HepG2 (cell line): Measurements from ENCODE around the gene UTS2R. TPM values are rescaled to one million over a fixed set of nuclear protein-coding genes. Genes with fewer than 3 reads are reported as not detected.

Source experiments
- BORCS8-MEF2B ChIP-seq: sonication (generic); formaldehyde crosslinking; IDR thresholded peaks from 2 replicates; pipeline ENCODE4 v1.8.0; 2022; ENCODE audit warnings: mild to moderate bottlenecking, missing genetic modification reagents
- GATAD2A ChIP-seq: IDR thresholded peaks from 2 replicates; pipeline ENCODE4 v1.6.1; 2016
- HHEX ChIP-seq: IDR thresholded peaks from 2 replicates; pipeline ENCODE4 v1.6.1; 2016; ENCODE audit warnings: control low read depth
- HNRNPUL1 ChIP-seq: fragments of 200-400 bp; formaldehyde crosslinking; IDR thresholded peaks from 2 replicates; pipeline ENCODE4 v1.6.1; 2017; ENCODE audit warnings: low read depth, mild to moderate bottlenecking, low read length, moderate library complexity
- PPARG ChIP-seq: conservative IDR thresholded peaks from 2 replicates; pipeline ENCODE4 v1.6.1; 2016; ENCODE audit warnings: missing biosample characterization, missing genetic modification reagents
- SMARCC2 ChIP-seq: fragments of 450-650 bp; IDR thresholded peaks from 2 replicates; pipeline ENCODE4 v1.6.1; 2017; ENCODE audit warnings: antibody characterized with exemption, mild to moderate bottlenecking
- SNRNP70 ChIP-seq: fragments of 200-400 bp; formaldehyde crosslinking; IDR thresholded peaks from 2 replicates; pipeline ENCODE4 v1.6.1; 2017; ENCODE audit warnings: mild to moderate bottlenecking, low read depth, low read length, moderate library complexity
- SP1 ChIP-seq, 2 experiments: fragments of 450-650 bp in 1 of 2; sonication (generic) in 1 of 2; formaldehyde crosslinking in 1 of 2; IDR thresholded peaks; 2 replicates each; pipeline versions ENCODE4 v1.4.0 to v1.6.1; 2016 to 2020; ENCODE audit warnings: missing genetic modification reagents in 1 of 2
- TBX3 ChIP-seq: fragments of 450-650 bp; IDR thresholded peaks from 2 replicates; pipeline ENCODE4 v1.6.1; 2017; ENCODE audit warnings: antibody characterized with exemption, mild to moderate bottlenecking, inconsistent platforms, borderline replicate concordance
- ZNF10 ChIP-seq: sonication (generic); formaldehyde crosslinking; IDR thresholded peaks from 2 replicates; pipeline ENCODE4 v1.4.0; 2020; ENCODE audit warnings: mild to moderate bottlenecking, low read depth, missing genetic modification reagents, borderline replicate concordance
- ZNF280D ChIP-seq: sonication (generic); formaldehyde crosslinking; IDR thresholded peaks from 2 replicates; pipeline ENCODE4 v1.5.1; 2020; ENCODE audit warnings: mild to moderate bottlenecking, missing genetic modification reagents
- ZNF562 ChIP-seq: sonication (generic); formaldehyde crosslinking; IDR thresholded peaks from 2 replicates; pipeline ENCODE4 v1.8.0; 2022; ENCODE audit warnings: missing genetic modification reagents, borderline replicate concordance
- ZNF564 ChIP-seq: sonication (generic); formaldehyde crosslinking; IDR thresholded peaks from 2 replicates; pipeline ENCODE4 v1.8.1; 2023; ENCODE audit warnings: mild to moderate bottlenecking, missing genetic modification reagents
- ZNF816 ChIP-seq: sonication (generic); formaldehyde crosslinking; IDR thresholded peaks from 2 replicates; pipeline ENCODE4 v1.8.0; 2022; ENCODE audit warnings: missing genetic modification reagents, mild to moderate bottlenecking, borderline replicate concordance
- polyA plus RNA-seq, 8 experiments: library from polyadenylated mRNA; depleted of rRNA in 3 of 8; stranded (reverse) in 7 of 8; unstranded in 1 of 8; fragments of >200 nt; fragmentation: Illumina TruSeq in 4 of 8; extraction: Trizol in 4 of 8; gene quantifications; 2 replicates each; pipeline versions ENCODE4 v1.2.1 to v1.2.3, GENCODE V29; 2011 to 2016; ENCODE audit warnings: low read depth in 4 of 8, missing spikeins in 1 of 8, mixed read lengths in 1 of 8; ENCODE audit not compliant: insufficient read depth in 1 of 8
- total RNA-seq, 5 experiments: library from RNA; depleted of rRNA; stranded (reverse); fragments of >200 nt; fragmentation: Illumina TruSeq; extraction: Trizol; gene quantifications; 2 replicates each; pipeline ENCODE4 v1.2.3, GENCODE V29; 2016; ENCODE audit warnings: low read depth in 1 of 5
- TF ChIP-seq, protein P1 (sequence below): IDR thresholded peaks from 2 replicates; pipeline ENCODE4 v1.4.0; 2020; ENCODE audit warnings: mild to moderate bottlenecking, missing genetic modification reagents
- TF ChIP-seq, protein P2 (sequence below): IDR thresholded peaks from 2 replicates; pipeline ENCODE4 v1.6.1; 2016; ENCODE audit warnings: mild to moderate bottlenecking
- TF ChIP-seq, protein P3 (sequence below): sonication (generic); formaldehyde crosslinking; IDR thresholded peaks from 2 replicates; pipeline ENCODE4 v1.8.1; 2022; ENCODE audit warnings: mild to moderate bottlenecking, missing genetic modification reagents

UTS2R gene
- total and polyA plus RNA-seq, 2 of the 13 experiments (the other 11 are each of a cell fraction or from before 2014, with no cell fraction given), result 0.13 to 0.15 TPM

- TF ChIP-seq ZNF564, result no peak
- no peak for TF ChIP-seq SNRNP70
- no peak for TF ChIP-seq ZNF562 (CRISPR knock-in tag)
- TF ChIP-seq BORCS8-MEF2B (CRISPR knock-in tag), result no peak; the same call in 1 of the 2 replicates
- TF ChIP-seq, protein P1, sequence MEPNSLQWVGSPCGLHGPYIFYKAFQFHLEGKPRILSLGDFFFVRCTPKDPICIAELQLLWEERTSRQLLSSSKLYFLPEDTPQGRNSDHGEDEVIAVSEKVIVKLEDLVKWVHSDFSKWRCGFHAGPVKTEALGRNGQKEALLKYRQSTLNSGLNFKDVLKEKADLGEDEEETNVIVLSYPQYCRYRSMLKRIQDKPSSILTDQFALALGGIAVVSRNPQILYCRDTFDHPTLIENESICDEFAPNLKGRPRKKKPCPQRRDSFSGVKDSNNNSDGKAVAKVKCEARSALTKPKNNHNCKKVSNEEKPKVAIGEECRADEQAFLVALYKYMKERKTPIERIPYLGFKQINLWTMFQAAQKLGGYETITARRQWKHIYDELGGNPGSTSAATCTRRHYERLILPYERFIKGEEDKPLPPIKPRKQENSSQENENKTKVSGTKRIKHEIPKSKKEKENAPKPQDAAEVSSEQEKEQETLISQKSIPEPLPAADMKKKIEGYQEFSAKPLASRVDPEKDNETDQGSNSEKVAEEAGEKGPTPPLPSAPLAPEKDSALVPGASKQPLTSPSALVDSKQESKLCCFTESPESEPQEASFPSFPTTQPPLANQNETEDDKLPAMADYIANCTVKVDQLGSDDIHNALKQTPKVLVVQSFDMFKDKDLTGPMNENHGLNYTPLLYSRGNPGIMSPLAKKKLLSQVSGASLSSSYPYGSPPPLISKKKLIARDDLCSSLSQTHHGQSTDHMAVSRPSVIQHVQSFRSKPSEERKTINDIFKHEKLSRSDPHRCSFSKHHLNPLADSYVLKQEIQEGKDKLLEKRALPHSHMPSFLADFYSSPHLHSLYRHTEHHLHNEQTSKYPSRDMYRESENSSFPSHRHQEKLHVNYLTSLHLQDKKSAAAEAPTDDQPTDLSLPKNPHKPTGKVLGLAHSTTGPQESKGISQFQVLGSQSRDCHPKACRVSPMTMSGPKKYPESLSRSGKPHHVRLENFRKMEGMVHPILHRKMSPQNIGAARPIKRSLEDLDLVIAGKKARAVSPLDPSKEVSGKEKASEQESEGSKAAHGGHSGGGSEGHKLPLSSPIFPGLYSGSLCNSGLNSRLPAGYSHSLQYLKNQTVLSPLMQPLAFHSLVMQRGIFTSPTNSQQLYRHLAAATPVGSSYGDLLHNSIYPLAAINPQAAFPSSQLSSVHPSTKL (CRISPR knock-in tag), result peak; percentile 71; the same call in 1 of the 2 replicates
- TF ChIP-seq, protein P2, sequence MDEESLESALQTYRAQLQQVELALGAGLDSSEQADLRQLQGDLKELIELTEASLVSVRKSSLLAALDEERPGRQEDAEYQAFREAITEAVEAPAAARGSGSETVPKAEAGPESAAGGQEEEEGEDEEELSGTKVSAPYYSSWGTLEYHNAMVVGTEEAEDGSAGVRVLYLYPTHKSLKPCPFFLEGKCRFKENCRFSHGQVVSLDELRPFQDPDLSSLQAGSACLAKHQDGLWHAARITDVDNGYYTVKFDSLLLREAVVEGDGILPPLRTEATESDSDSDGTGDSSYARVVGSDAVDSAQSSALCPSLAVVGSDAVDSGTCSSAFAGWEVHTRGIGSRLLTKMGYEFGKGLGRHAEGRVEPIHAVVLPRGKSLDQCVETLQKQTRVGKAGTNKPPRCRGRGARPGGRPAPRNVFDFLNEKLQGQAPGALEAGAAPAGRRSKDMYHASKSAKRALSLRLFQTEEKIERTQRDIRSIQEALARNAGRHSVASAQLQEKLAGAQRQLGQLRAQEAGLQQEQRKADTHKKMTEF (CRISPR knock-in tag), result peak; percentile 82
- no peak for TF ChIP-seq TBX3
- no peak for TF ChIP-seq ZNF10 (CRISPR knock-in tag)
- TF ChIP-seq, protein P3, sequence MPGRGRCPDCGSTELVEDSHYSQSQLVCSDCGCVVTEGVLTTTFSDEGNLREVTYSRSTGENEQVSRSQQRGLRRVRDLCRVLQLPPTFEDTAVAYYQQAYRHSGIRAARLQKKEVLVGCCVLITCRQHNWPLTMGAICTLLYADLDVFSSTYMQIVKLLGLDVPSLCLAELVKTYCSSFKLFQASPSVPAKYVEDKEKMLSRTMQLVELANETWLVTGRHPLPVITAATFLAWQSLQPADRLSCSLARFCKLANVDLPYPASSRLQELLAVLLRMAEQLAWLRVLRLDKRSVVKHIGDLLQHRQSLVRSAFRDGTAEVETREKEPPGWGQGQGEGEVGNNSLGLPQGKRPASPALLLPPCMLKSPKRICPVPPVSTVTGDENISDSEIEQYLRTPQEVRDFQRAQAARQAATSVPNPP (CRISPR knock-in tag), result no peak
- no peak for TF ChIP-seq HNRNPUL1
- peak; percentile 59; the same call in 1 of the 2 replicates for TF ChIP-seq GATAD2A (CRISPR knock-in tag)
- TF ChIP-seq PPARG, result no peak
- TF ChIP-seq SMARCC2, result no peak
- TF ChIP-seq HHEX (CRISPR knock-in tag), result no peak
- TF ChIP-seq ZNF816, result peak; percentile 53; the same call in 1 of the 2 replicates
- TF ChIP-seq SP1 (IDR thresholded peaks at IDR 0.05), result no peak
- no peak; the same call in 1 of the 2 replicates for TF ChIP-seq SP1 (CRISPR knock-in tag; IDR thresholded peaks at IDR 0.05)
- TF ChIP-seq ZNF280D (CRISPR knock-in tag), result 0 out of 2 replicates have a peak, but pooled peaks have one; percentile 60
Observed at GRCh38 chr17:82351713-82352488, 19.7 kb upstream of the UTS2R start (continued).
